C4-2B (cell line): ENCODE measurements around the gene TSPAN4.

Experiments used
- ZFX ChIP-seq: fragments of 450-650 bp; IDR thresholded peaks from 2 replicates; pipeline ENCODE4 v1.6.1; 2017
- TF ChIP-seq, protein P1 (sequence below): fragments of 450-650 bp; conservative IDR thresholded peaks from 2 replicates; pipeline ENCODE4 v1.5.1; 2017; ENCODE audit warnings: mild to moderate bottlenecking

DNA sequence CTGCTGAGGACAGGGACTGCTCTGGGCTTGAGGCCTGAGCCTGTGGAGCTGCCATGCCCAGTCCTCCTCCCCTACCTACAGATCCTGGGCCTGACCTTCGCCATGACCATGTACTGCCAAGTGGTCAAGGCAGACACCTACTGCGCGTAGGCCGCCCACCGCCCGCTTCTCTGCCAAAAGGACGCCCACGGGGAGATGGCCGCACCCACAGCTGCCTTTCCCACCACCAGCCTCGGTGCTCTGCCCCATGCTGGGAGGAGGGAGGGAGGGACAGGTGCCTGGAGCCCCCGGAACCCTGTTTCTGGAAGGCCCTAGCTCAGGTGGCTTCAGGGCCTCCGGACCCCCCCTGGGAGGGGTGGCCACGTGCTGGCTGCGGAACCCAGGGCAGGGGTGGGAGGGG lies 23.8 kb downstream of the TSPAN4 start:
- TF ChIP-seq, protein P1, sequence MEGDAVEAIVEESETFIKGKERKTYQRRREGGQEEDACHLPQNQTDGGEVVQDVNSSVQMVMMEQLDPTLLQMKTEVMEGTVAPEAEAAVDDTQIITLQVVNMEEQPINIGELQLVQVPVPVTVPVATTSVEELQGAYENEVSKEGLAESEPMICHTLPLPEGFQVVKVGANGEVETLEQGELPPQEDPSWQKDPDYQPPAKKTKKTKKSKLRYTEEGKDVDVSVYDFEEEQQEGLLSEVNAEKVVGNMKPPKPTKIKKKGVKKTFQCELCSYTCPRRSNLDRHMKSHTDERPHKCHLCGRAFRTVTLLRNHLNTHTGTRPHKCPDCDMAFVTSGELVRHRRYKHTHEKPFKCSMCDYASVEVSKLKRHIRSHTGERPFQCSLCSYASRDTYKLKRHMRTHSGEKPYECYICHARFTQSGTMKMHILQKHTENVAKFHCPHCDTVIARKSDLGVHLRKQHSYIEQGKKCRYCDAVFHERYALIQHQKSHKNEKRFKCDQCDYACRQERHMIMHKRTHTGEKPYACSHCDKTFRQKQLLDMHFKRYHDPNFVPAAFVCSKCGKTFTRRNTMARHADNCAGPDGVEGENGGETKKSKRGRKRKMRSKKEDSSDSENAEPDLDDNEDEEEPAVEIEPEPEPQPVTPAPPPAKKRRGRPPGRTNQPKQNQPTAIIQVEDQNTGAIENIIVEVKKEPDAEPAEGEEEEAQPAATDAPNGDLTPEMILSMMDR: no peak
- TF ChIP-seq ZFX: no peak
